ENCODE measurements around the gene VPS13A. TPM values are rescaled to one million over a fixed set of nuclear protein-coding genes. Genes with fewer than 3 reads are reported as not detected.
"Not testable (repeated sequence)": the region's sequence is repeated elsewhere in the genome, so short reads cannot be mapped to it uniquely, and the experiment has no call there.

VPS13A gene
- total RNA-seq, 4 donors from 2014 or later = 24.6 to 31.0 (median 27.6) TPM

DNA sequence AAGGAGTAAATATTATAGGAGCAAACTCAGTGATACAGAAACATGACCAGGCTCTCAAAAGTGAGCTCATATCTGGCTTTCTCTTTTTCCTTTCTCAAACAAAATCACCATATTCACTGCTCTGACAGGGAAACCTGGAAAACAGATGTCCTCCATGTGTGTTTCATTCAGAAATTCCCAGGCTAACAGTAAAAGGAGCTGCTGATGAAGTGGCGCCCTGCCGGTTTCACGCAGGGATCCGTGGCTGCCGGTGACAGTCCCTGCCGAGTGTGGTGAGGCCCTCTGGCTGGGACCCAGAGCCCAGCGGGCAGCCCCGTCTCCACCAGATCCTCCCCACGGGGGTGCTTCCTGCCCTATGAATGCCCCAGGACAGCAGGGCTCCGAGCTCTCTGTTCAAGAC, 262.7 kb downstream of the VPS13A start:
- no peak overlapping the region for H3K27ac ChIP-seq
- no peak for DNase-seq (ENCODE audit: low spot score in 2 of 2)

GRCh38 chr9:77441124-77441523, 263.8 kb downstream of the VPS13A start:
- not testable (repeated sequence) for H3K27me3 ChIP-seq; H3K4me1 ChIP-seq; H3K36me3 ChIP-seq; DNase-seq (ENCODE audit: low spot score in 2 of 2); H3K4me3 ChIP-seq; H3K27ac ChIP-seq; H3K9me3 ChIP-seq
- WGBS, 2 donors = 74 to 83% methylated on average over 7 of the region's 7 CpGs

More for the DNA sequence above, 262.7 kb downstream of the VPS13A start:
- Histone ChIP-seq H3K36me3 (no peaks in the 10 kb centered on the region), H3K27me3 (no peaks in the 10 kb centered on the region), H3K9me3 (no peaks in the 10 kb centered on the region), H3K4me3 (no peak overlapping the region), H3K4me1 (peaks cover 0 to 4% (median 0%) of the 10 kb centered on the region in 4 donors)
- TF ChIP-seq, protein P1, sequence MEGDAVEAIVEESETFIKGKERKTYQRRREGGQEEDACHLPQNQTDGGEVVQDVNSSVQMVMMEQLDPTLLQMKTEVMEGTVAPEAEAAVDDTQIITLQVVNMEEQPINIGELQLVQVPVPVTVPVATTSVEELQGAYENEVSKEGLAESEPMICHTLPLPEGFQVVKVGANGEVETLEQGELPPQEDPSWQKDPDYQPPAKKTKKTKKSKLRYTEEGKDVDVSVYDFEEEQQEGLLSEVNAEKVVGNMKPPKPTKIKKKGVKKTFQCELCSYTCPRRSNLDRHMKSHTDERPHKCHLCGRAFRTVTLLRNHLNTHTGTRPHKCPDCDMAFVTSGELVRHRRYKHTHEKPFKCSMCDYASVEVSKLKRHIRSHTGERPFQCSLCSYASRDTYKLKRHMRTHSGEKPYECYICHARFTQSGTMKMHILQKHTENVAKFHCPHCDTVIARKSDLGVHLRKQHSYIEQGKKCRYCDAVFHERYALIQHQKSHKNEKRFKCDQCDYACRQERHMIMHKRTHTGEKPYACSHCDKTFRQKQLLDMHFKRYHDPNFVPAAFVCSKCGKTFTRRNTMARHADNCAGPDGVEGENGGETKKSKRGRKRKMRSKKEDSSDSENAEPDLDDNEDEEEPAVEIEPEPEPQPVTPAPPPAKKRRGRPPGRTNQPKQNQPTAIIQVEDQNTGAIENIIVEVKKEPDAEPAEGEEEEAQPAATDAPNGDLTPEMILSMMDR (IDR thresholded peaks at IDR 0.05) = no peak
- TF ChIP-seq POLR2A (IDR thresholded peaks at IDR 0.05) = no peak
- no peak for TF ChIP-seq EP300 (IDR thresholded peaks at IDR 0.05)
- WGBS, 2 donors = 31 to 33% methylated on average over 10 of the region's 10 CpGs

DNA sequence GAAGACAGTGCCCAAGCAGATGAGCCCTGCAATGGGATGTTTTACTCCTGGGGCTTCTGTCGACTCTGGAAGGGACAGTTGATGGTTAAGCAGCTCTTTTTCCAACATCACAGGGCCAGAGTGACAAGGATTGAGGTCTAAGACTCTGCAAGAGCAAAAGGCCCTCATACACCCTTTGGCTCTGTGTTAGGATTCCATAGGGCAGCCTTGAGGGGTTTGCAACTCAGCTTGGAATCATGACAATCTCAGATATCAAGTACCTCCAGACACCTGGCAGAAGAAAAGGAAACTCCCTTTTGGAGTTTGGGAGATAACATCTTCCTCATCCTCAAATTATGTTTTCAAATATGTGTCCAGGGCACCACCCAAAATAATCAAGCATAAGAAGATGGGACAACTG, 265.1 kb downstream of the VPS13A start:
- no peak overlapping the region for H3K27ac ChIP-seq
- peaks cover 0 to 4% (median 0%) of the 10 kb centered on the region in 4 donors for H3K9me3 ChIP-seq
- WGBS, 2 donors = 84 to 85% methylated on average over 1 of the region's 1 CpG
- TF ChIP-seq POLR2A (IDR thresholded peaks at IDR 0.05) (no peak), EP300 (IDR thresholded peaks at IDR 0.05) (no peak)
- TF ChIP-seq, protein P1 (IDR thresholded peaks at IDR 0.05) = no peak
- peaks cover 0 to 4% (median 0%) of the 10 kb centered on the region in 4 donors for H3K4me1 ChIP-seq
- no peaks in the 10 kb centered on the region for H3K27me3 ChIP-seq
- DNase-seq (ENCODE audit: low spot score in 2 of 2) = no peak
- no peak overlapping the region for H3K4me3 ChIP-seq
- H3K36me3 ChIP-seq = no peaks in the 10 kb centered on the region

DNA sequence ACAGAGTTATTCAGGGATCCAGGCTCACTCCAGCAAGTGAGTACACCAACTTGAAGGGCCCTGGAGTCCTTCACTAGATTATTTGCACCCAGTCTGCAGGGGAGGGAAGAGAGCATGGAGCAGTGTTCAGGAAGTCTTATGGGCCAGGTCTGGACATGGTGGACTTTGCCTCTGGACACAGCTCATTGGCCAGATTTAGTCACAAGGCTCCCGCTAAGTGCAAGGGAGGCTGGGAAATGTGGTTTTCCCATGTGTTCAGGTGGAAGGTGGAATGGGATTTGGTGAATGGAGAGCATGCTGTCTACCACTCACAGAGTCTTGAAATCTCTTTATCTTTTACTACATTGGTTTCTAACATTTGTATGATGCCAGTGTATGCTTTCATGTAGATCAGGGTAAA, 270.3 kb downstream of the VPS13A start:
- no peak for DNase-seq (ENCODE audit: low spot score in 2 of 2)
- WGBS, 2 donors = 100% methylated on average over 1 of the region's 1 CpG

GRCh38 chr9:77449240-77450084, 272.1 kb downstream of the VPS13A start:
- H3K4me3 ChIP-seq = no peak overlapping the region
- DNase-seq (ENCODE audit: low spot score in 2 of 2) = no peak
- no peaks in the 10 kb centered on the region for H3K27me3 ChIP-seq
- H3K36me3 ChIP-seq = no peaks in the 10 kb centered on the region
- TF ChIP-seq EP300 (IDR thresholded peaks at IDR 0.05) (no peak), POLR2A (IDR thresholded peaks at IDR 0.05) (no peak)
- TF ChIP-seq, protein P1 (IDR thresholded peaks at IDR 0.05) = no peak
- H3K27ac ChIP-seq = no peak overlapping the region
- no peaks in the 10 kb centered on the region for H3K4me1 ChIP-seq
- WGBS, 2 donors = 69 to 70% methylated on average over 12 of the region's 12 CpGs
- peaks cover 0 to 8% (median 0%) of the 10 kb centered on the region in 4 donors for H3K9me3 ChIP-seq

More for the DNA sequence above, 270.3 kb downstream of the VPS13A start:
- H3K4me1 ChIP-seq = no peaks in the 10 kb centered on the region
- no peak overlapping the region for H3K4me3 ChIP-seq
- H3K36me3 ChIP-seq = no peaks in the 10 kb centered on the region
- H3K27me3 ChIP-seq = no peaks in the 10 kb centered on the region
- H3K27ac ChIP-seq = no peak overlapping the region
- H3K9me3 ChIP-seq = peaks cover 0 to 8% (median 0%) of the 10 kb centered on the region in 4 donors
- TF ChIP-seq POLR2A (IDR thresholded peaks at IDR 0.05) (no peak), EP300 (IDR thresholded peaks at IDR 0.05) (no peak)
- TF ChIP-seq, protein P1 (IDR thresholded peaks at IDR 0.05) = no peak

All from tibial nerve (tissue), 4 donors.